HepG2 (cell line): ENCODE measurements around the gene OPRL1. TPM values are rescaled to one million over a fixed set of nuclear protein-coding genes. Genes with fewer than 3 reads are reported as not detected.

ENCODE experiments used
- ATAC-seq: fragments of 200-7000 bp; cut with Tn5 transposase; 3 replicates; pipeline ENCODE4 v1.9.1; 2020; ENCODE audit warnings: mild to moderate bottlenecking, moderate library complexity
- BruUV-seq: library from RNA; stranded (reverse); fragments of 400-500 nt; replicated peaks from 2 replicates; lab custom pipeline; 2021; lab: Mats Ljungman, UMichigan
- CTCF ChIA-PET: fragments of 300-600 bp; formaldehyde crosslinking; extraction: SDS; loops from one replicate; lab custom pipeline; 2021; ENCODE audit warnings: low total read pairs, inconsistent platforms, low intra/inter-chr PET ratio; lab: Yijun Ruan, JAX
- POLR2A ChIA-PET: fragments of 350-600 bp; sonication (Branson Sonifier 250); formaldehyde crosslinking; loops from one replicate; lab custom pipeline; 2020; ENCODE audit warnings: antibody characterized with exemption, inconsistent platforms; lab: Yijun Ruan, JAX
- DNase-seq: peaks from one replicate; pipeline ENCODE4 v3.0.0-alpha.2; 2015; ENCODE audit warnings: low spot score
- FAIRE-seq: peaks from 3 replicates; lab custom pipeline; 2011; peaks lifted over from hg19 to GRCh38; lab: Jason Lieb, UNC
- H2AFZ ChIP-seq: one replicate; pipeline ENCODE4 v1.6.1; 2011; ENCODE audit warnings: low read length, inconsistent platforms
- H3K27ac ChIP-seq: fragments of 300-600 bp; 3 replicates; pipeline ENCODE4 v1.8.0; 2011; ENCODE audit warnings: mixed run types, mild to moderate bottlenecking, mixed read lengths, low read length, inconsistent platforms; ENCODE audit not compliant: insufficient read depth; ENCODE audit errors: extremely low read length
- H3K27me3 ChIP-seq, 2 experiments: fragments of 200-600 bp in 1 of 2; 2 replicates in 1 of 2; 3 replicates in 1 of 2; pipeline versions ENCODE4 v1.6.0 to v1.8.0; 2011; ENCODE audit warnings: low read length in 2 of 2, mild to moderate bottlenecking in 2 of 2, moderate library complexity in 2 of 2, inconsistent platforms in 1 of 2; ENCODE audit not compliant: insufficient read depth in 2 of 2, control insufficient read depth in 1 of 2
- H3K36me3 ChIP-seq, 2 experiments: fragments of 200-600 bp in 1 of 2; replicated peaks in 1 of 2; 2 replicates in 1 of 2; 3 replicates in 1 of 2; pipeline versions ENCODE4 v1.5.1 to v1.8.0; 2011; ENCODE audit warnings: low read length in 2 of 2, inconsistent platforms in 1 of 2; ENCODE audit not compliant: insufficient read depth in 2 of 2, control insufficient read depth in 1 of 2
- H3K4me1 ChIP-seq: 2 replicates; pipeline ENCODE4 v1.5.1; 2012; ENCODE audit warnings: low read length, inconsistent platforms; ENCODE audit not compliant: insufficient read depth
- H3K4me2 ChIP-seq: 2 replicates; pipeline ENCODE4 v1.6.0; 2011; ENCODE audit warnings: low read depth, low read length, inconsistent platforms
- H3K4me3 ChIP-seq, 3 experiments: fragments of 200-600 bp in 1 of 3; sonication (generic), shearing (Covaris generic) in 1 of 3; replicated peaks in 1 of 3; 2 replicates each; pipeline ENCODE4 v1.5.1; 2011 to 2016; ENCODE audit warnings: low read length in 3 of 3, inconsistent platforms in 2 of 3, low read depth in 2 of 3, mild to moderate bottlenecking in 2 of 3, control low read depth in 1 of 3, mixed read lengths in 1 of 3; ENCODE audit not compliant: insufficient read depth in 1 of 3
- H3K79me2 ChIP-seq: one replicate; pipeline ENCODE4 v1.6.1; 2011; ENCODE audit warnings: low read length, inconsistent platforms; ENCODE audit not compliant: insufficient read depth
- H3K9ac ChIP-seq: 2 replicates; pipeline ENCODE4 v1.6.0; 2011; ENCODE audit warnings: mild to moderate bottlenecking, low read depth, low read length, inconsistent platforms; ENCODE audit not compliant: insufficient read depth
- H3K9me3 ChIP-seq: 2 replicates; pipeline ENCODE4 v1.5.1; 2012; ENCODE audit warnings: mild to moderate bottlenecking, low read length
- H4K20me1 ChIP-seq: 2 replicates; pipeline ENCODE4 v1.6.0; 2011; ENCODE audit warnings: inconsistent platforms, mild to moderate bottlenecking, low read length, moderate library complexity; ENCODE audit not compliant: insufficient read depth
- PAF1 ChIP-seq: IDR thresholded peaks from 2 replicates; pipeline ENCODE4 v1.6.1; 2016; ENCODE audit warnings: missing genetic modification reagents, missing compliant biosample characterization
- REL ChIP-seq: sonication (generic); formaldehyde crosslinking; conservative IDR thresholded peaks from 2 replicates; pipeline ENCODE4 v1.8.0; 2022; ENCODE audit warnings: mild to moderate bottlenecking, missing genetic modification reagents, moderate library complexity
- TGIF2 ChIP-seq: IDR thresholded peaks from 2 replicates; pipeline ENCODE4 v1.6.1; 2016; ENCODE audit warnings: control low read depth, missing compliant biosample characterization
- U2AF1 ChIP-seq: fragments of 200-400 bp; formaldehyde crosslinking; optimal IDR thresholded peaks from 2 replicates; pipeline ENCODE3; 2017; ENCODE audit warnings: mild to moderate bottlenecking, low read depth, low read length
- ZNF20 ChIP-seq: sonication (generic); formaldehyde crosslinking; IDR thresholded peaks from 2 replicates; pipeline ENCODE4 v1.4.0; 2020; ENCODE audit warnings: mild to moderate bottlenecking, moderate library complexity, missing genetic modification reagents
- ZNF788 ChIP-seq: sonication (generic); formaldehyde crosslinking; IDR thresholded peaks from 2 replicates; pipeline ENCODE4 v1.5.0; 2020; ENCODE audit warnings: mild to moderate bottlenecking, missing genetic modification reagents, borderline replicate concordance
- whole genome bisulfite sequencing: methylation state at CpG from one replicate; pipeline ENCODE4 v1.1.6; 2017; ENCODE audit warnings: low lambda C conversion rate; 5-methylcytosine and 5-hydroxymethylcytosine counted together
- in situ Hi-C: cut with HindIII; loops from 2 replicates; pipeline ENCODE4 v1.10.0; 2017; ENCODE audit warnings: low pct_unique_long_range_greater_than_20kb; ENCODE audit not compliant: extremely low pct_ligation_motif_present
- intact Hi-C: fragments of 100-400 bp; cut with micrococcal nuclease; formaldehyde crosslinking; loops from one replicate; pipeline ENCODE4 v1.10.0; 2022; ENCODE audit not compliant: unreplicated experiment
- polyA plus RNA-seq, 8 experiments: library from polyadenylated mRNA; depleted of rRNA in 3 of 8; stranded (reverse) in 7 of 8; unstranded in 1 of 8; fragments of >200 nt; fragmentation: Illumina TruSeq in 4 of 8; extraction: Trizol in 4 of 8; gene quantifications; 2 replicates each; pipeline versions ENCODE4 v1.2.1 to v1.2.3, GENCODE V29; 2011 to 2016; ENCODE audit warnings: low read depth in 4 of 8, missing spikeins in 1 of 8, mixed read lengths in 1 of 8; ENCODE audit not compliant: insufficient read depth in 1 of 8
- total RNA-seq, 5 experiments: library from RNA; depleted of rRNA; stranded (reverse); fragments of >200 nt; fragmentation: Illumina TruSeq; extraction: Trizol; gene quantifications; 2 replicates each; pipeline ENCODE4 v1.2.3, GENCODE V29; 2016; ENCODE audit warnings: low read depth in 1 of 5
- TF ChIP-seq, protein P1 (sequence below): sonication (generic); formaldehyde crosslinking; IDR thresholded peaks from 2 replicates; pipeline ENCODE4 v1.5.0; 2020; ENCODE audit warnings: mild to moderate bottlenecking, missing genetic modification reagents, borderline replicate concordance
- TF ChIP-seq, protein P2 (sequence below): IDR thresholded peaks from 2 replicates; pipeline ENCODE4 v1.6.1; 2016; ENCODE audit warnings: low read depth, control low read depth
- TF ChIP-seq, protein P3 (sequence below): sonication (generic); formaldehyde crosslinking; IDR thresholded peaks from 2 replicates; pipeline ENCODE4 v1.8.1; 2023; ENCODE audit warnings: mild to moderate bottlenecking, inconsistent platforms, moderate library complexity, missing genetic modification reagents, borderline replicate concordance
- TF ChIP-seq, protein P4 (sequence below): sonication (generic); formaldehyde crosslinking; IDR thresholded peaks from 2 replicates; pipeline ENCODE4 v1.4.0; 2020; ENCODE audit warnings: missing genetic modification reagents
- TF ChIP-seq, protein P5 (sequence below): sonication (generic); formaldehyde crosslinking; IDR thresholded peaks from 2 replicates; pipeline ENCODE4 v1.5.1; 2020; ENCODE audit warnings: missing genetic modification reagents, mild to moderate bottlenecking, borderline replicate concordance

The OPRL1 gene
- total and polyA plus RNA-seq, 2 of the 13 experiments (the other 11 are each of a cell fraction or from before 2014, with no cell fraction given), result 0.35 to 0.71 TPM

DNA sequence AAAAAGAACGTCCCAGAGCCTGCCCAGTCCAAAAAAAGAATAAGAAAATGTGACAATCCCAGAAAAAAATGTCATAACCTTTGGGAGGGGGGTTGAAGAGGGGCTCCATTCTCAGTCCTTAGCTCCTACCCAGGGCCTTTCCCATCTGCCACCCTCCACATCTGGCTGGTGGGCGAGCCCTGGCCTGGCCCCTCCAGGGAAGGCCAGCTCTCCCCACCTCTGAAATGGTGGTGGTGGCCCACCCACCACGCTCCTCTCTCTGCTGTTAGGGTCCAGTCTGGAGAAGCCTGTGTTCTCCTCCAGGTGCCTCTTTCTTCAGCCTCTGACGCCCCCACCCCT is 979 bp upstream of the OPRL1 start:
- intact Hi-C loops (no loop called here), in situ Hi-C loops (no loop called here)
- no peak overlapping the region for H2AFZ ChIP-seq
- H3K4me2 ChIP-seq, result peak overlapping the region; percentile 99
- DNase-seq (no peak), FAIRE-seq (no peak), ATAC-seq (no peak)
- H3K4me1 ChIP-seq, result peaks cover 53% of the 10 kb centered on the region
- no peaks in the 10 kb centered on the region for H3K36me3 ChIP-seq
- H3K4me3 ChIP-seq, result peak overlapping the region; percentile 77 to 89 (median 85)
- ChIA-PET CTCF (no interaction called here), POLR2A (interaction anchor here (1.0 to 4.9 kb wide), 6 partner anchors 14 to 214 kb away, joined by 3 to 25 read pairs (median 8); partner anchors contain the start of genes PCMTD2, TCEA2 and TPD52L2)
- no peaks in the 10 kb centered on the region for H3K79me2 ChIP-seq
- H3K9ac ChIP-seq, result peak overlapping the region; percentile 78
- 28% methylated on average over 4 of the region's 4 CpGs for WGBS
- TSS peak; percentile 65 for BruUV-seq
- H4K20me1 ChIP-seq, result peaks cover 9% of the 10 kb centered on the region; the same call in 1 of the 2 replicates
- no peak overlapping the region for H3K27ac ChIP-seq
- H3K9me3 ChIP-seq, result no peaks in the 10 kb centered on the region
- H3K27me3 ChIP-seq, result peaks cover 1 to 9% of the 10 kb centered on the region in 2 experiments; a peak in 2 of 5 replicates
- TF ChIP-seq, protein P1, sequence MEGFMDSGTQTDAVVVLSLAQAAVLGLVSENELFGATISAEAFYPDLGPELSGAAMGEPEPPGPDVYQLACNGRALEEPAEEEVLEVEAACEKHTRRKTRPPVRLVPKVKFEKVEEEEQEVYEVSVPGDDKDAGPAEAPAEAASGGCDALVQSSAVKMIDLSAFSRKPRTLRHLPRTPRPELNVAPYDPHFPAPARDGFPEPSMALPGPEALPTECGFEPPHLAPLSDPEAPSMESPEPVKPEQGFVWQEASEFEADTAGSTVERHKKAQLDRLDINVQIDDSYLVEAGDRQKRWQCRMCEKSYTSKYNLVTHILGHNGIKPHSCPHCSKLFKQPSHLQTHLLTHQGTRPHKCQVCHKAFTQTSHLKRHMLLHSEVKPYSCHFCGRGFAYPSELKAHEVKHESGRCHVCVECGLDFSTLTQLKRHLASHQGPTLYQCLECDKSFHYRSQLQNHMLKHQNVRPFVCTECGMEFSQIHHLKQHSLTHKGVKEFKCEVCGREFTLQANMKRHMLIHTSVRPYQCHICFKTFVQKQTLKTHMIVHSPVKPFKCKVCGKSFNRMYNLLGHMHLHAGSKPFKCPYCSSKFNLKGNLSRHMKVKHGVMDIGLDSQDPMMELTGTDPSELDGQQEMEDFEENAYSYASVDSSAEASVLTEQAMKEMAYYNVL (CRISPR knock-in tag), result peak; percentile 37; the same call in 1 of the 2 replicates
- peak; percentile 1; the same call in 1 of the 2 replicates for TF ChIP-seq TGIF2
- peak; percentile 8 for TF ChIP-seq U2AF1
- TF ChIP-seq REL, result 0 out of 2 replicates have a peak, but pooled peaks have one; percentile 63
- TF ChIP-seq, protein P2, sequence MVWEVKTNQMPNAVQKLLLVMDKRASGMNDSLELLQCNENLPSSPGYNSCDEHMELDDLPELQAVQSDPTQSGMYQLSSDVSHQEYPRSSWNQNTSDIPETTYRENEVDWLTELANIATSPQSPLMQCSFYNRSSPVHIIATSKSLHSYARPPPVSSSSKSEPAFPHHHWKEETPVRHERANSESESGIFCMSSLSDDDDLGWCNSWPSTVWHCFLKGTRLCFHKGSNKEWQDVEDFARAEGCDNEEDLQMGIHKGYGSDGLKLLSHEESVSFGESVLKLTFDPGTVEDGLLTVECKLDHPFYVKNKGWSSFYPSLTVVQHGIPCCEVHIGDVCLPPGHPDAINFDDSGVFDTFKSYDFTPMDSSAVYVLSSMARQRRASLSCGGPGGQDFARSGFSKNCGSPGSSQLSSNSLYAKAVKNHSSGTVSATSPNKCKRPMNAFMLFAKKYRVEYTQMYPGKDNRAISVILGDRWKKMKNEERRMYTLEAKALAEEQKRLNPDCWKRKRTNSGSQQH (CRISPR knock-in tag), result no peak
- TF ChIP-seq, protein P3, sequence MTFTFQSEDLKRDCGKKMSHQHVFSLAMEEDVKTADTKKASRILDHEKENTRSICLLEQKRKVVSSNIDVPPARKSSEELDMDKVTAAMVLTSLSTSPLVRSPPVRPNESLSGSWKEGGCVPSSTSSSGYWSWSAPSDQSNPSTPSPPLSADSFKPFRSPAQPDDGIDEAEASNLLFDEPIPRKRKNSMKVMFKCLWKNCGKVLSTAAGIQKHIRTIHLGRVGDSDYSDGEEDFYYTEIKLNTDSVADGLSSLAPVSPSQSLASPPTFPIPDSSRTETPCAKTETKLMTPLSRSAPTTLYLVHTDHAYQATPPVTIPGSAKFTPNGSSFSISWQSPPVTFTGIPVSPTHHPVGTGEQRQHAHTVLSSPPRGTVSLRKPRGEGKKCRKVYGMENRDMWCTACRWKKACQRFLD (CRISPR knock-in tag), result no peak
- TF ChIP-seq PAF1 (CRISPR knock-in tag), result no peak
- TF ChIP-seq ZNF788 (CRISPR knock-in tag), result peak; percentile 14; the same call in 1 of the 2 replicates
- 0 out of 2 replicates have a peak, but pooled peaks have one; percentile 43 for TF ChIP-seq ZNF20
- TF ChIP-seq, protein P4, sequence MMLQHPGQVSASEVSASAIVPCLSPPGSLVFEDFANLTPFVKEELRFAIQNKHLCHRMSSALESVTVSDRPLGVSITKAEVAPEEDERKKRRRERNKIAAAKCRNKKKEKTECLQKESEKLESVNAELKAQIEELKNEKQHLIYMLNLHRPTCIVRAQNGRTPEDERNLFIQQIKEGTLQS (CRISPR knock-in tag), result peak; percentile 19; the same call in 1 of the 2 replicates
- TF ChIP-seq, protein P5, sequence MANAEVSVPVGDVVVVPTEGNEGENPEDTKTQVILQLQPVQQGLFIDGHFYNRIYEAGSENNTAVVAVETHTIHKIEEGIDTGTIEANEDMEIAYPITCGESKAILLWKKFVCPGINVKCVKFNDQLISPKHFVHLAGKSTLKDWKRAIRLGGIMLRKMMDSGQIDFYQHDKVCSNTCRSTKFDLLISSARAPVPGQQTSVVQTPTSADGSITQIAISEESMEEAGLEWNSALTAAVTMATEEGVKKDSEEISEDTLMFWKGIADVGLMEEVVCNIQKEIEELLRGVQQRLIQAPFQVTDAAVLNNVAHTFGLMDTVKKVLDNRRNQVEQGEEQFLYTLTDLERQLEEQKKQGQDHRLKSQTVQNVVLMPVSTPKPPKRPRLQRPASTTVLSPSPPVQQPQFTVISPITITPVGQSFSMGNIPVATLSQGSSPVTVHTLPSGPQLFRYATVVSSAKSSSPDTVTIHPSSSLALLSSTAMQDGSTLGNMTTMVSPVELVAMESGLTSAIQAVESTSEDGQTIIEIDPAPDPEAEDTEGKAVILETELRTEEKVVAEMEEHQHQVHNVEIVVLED (CRISPR knock-in tag), result peak; percentile 45; the same call in 1 of the 2 replicates
